ENCODE data around the gene PDIA3. TPM values are rescaled to one million over a fixed set of nuclear protein-coding genes. Genes with fewer than 3 reads are reported as not detected.

The PDIA3 gene
- polyA plus RNA-seq, 3 donors: 101 to 305 (median 195) TPM

DNA sequence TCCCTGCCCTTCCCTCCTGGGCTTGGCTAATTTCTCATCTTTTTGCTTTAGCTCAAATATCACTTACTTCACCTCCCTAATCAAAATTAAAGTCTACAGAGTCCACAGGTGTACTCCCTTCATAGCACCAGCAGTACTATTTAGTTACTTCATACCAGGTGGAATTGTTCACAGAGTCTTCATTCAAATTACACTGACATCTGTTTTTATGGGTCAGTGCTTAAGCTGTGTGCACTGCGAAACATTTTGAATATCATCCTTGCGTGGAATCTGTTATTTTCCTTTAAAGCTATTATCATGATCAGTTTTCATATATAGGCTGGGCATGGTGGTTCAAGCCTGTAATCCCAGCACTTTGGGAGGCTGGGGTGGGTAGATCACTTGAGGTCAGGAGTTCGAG lies 43.2 kb downstream of the PDIA3 start:
- Mint-ChIP-seq H3K36me3 (peaks cover 11 to 13% of the 10 kb centered on the region in 2 donors), H3K4me1 (peaks cover 20% of the 10 kb centered on the region), H3K27ac (no peak overlapping the region), H3K9me3 (peaks cover 0 to 4% (median 0%) of the 10 kb centered on the region in 7 donors), H3K4me3 (no peak overlapping the region), H3K27me3 (ENCODE audit: low read depth in 3 of 3) (peaks cover 0 to 1% (median 0%) of the 10 kb centered on the region in 3 donors)
- intact Hi-C loops (cut with micrococcal nuclease): no loop called here
- H3K27me3 ChIP-seq (ENCODE audit: control insufficient read depth in 2 of 2, insufficient read depth in 2 of 2, low read length in 2 of 2): no peaks in the 10 kb centered on the region
- H3K9ac ChIP-seq (ENCODE audit: insufficient read depth, low read length, poor library complexity, severe bottlenecking): no peak overlapping the region
- H3K4me2 ChIP-seq (replicated peaks; ENCODE audit: extremely low read depth, low read length, poor library complexity, severe bottlenecking): no peak overlapping the region
- no CpG with 5 or more reads among the region's 3 CpGs for WGBS (ENCODE audit: insufficient coverage)
- no peak overlapping the region for H3K27ac ChIP-seq (ENCODE audit: low read depth in 1 of 2, low read length in 2 of 2)
- peaks cover 23% of the 10 kb centered on the region for H3K79me2 ChIP-seq (ENCODE audit: insufficient read depth, low read length)
- H3K36me3 ChIP-seq (replicated peaks in 1 of 2; ENCODE audit: control insufficient read depth in 1 of 2, insufficient read depth in 2 of 2, low read length in 2 of 2): peaks cover 9 to 10% of the 10 kb centered on the region in 2 donors
- DNase-seq: no peak
- peaks cover 18 to 24% of the 10 kb centered on the region in 2 donors for H3K4me1 ChIP-seq (ENCODE audit: control insufficient read depth in 1 of 2, insufficient read depth in 2 of 2, low read length in 2 of 2)
- TF ChIP-seq CTCF (IDR thresholded peaks at IDR 0.05): no peak
- H3K4me3 ChIP-seq (replicated peaks in 1 of 3; ENCODE audit: low read depth in 2 of 3, low read length in 3 of 3): no peak overlapping the region
- peaks cover 17% of the 10 kb centered on the region for H4K20me1 ChIP-seq (ENCODE audit: insufficient read depth, low read length)
- H2AFZ ChIP-seq (ENCODE audit: insufficient read depth, low read depth, low read length, poor library complexity, severe bottlenecking): no peak overlapping the region
- no peaks in the 10 kb centered on the region for H3K9me3 ChIP-seq (replicated peaks in 1 of 2; ENCODE audit: control insufficient read depth in 1 of 2, insufficient read depth in 1 of 2, low read length in 2 of 2)

DNA sequence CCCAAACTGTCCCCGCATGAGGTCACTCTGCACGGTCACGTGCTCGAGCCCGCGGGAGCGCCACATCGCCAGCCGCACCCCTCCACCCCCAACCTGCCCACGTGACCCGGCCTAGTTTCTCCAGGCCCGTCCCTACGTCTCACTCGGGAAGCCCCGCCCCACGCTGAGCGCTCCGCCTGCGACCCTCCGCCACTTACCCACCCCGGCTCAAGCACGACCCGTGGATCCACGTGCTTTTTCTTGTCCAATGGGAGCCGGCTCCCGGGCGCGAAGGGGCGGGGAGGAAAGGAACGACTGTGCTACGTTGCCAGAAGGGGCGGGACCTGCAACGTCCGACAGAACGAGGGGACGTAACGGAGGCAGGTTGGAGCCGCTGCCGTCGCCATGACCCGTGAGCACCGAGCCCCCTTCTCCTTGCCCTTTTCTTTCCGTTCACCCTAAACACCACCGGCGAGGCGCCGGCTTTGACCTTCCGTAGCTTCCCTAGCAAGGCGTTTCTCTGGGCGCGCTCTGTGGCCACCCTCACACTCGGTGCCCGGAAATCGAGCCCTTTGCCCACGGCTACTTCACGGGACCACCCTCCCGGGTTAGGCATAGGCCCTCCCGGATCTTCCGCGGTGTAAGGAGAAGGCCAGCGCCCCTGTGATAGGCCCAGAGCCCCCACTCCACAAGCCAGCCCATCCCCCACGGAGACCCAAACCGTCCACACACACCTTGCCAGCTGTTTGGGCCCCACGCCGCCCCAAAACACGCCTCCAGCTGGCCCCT lies 45.9 kb downstream of the PDIA3 start, which contains the start of gene SERF2:
TSS of gene SERF2 (plus strand) at position 328 of the 768 bp plus-strand sequence. CDS start at position 385, 57 bp downstream.
- no peak for TF ChIP-seq CTCF (IDR thresholded peaks at IDR 0.05)
- peaks cover 21 to 27% of the 10 kb centered on the region in 2 donors for H3K4me1 ChIP-seq (ENCODE audit: control insufficient read depth in 1 of 2, insufficient read depth in 2 of 2, low read length in 2 of 2)
- H3K36me3 Mint-ChIP-seq: peaks cover 36 to 41% of the 10 kb centered on the region in 2 donors
- H3K27me3 Mint-ChIP-seq (ENCODE audit: low read depth in 3 of 3): peaks cover 0 to 1% (median 0%) of the 10 kb centered on the region in 3 donors
- H3K27ac Mint-ChIP-seq: peak within 1 kb of the TSS; percentile 98 to 100 (median 99)
- no peaks in the 10 kb centered on the region for H3K9me3 Mint-ChIP-seq
- no peaks in the 10 kb centered on the region for H3K27me3 ChIP-seq (ENCODE audit: control insufficient read depth in 2 of 2, insufficient read depth in 2 of 2, low read length in 2 of 2)
- H2AFZ ChIP-seq (ENCODE audit: insufficient read depth, low read depth, low read length, poor library complexity, severe bottlenecking): peak within 1 kb of the TSS; percentile 94
- H3K79me2 ChIP-seq (ENCODE audit: insufficient read depth, low read length): peaks cover 40% of the 10 kb centered on the region
- WGBS (ENCODE audit: insufficient coverage): under 1% methylated on average over 58 of the region's 66 CpGs
- peak; percentile 98 to 100 (median 100) for DNase-seq
- H4K20me1 ChIP-seq (ENCODE audit: insufficient read depth, low read length): peaks cover 39% of the 10 kb centered on the region
- intact Hi-C loops (cut with micrococcal nuclease): loop anchor here (5.0 kb wide), 2 partner anchors 35 to 45 kb away; partner anchors contain the start of genes WDR76 (in 2 of the 2) and PDIA3 (in 1 of the 2)
- H3K4me1 Mint-ChIP-seq: peaks cover 35% of the 10 kb centered on the region
- peak within 1 kb of the TSS; percentile 95 for H3K4me2 ChIP-seq (replicated peaks; ENCODE audit: extremely low read depth, low read length, poor library complexity, severe bottlenecking)
- peak within 1 kb of the TSS; percentile 100 for H3K9ac ChIP-seq (ENCODE audit: insufficient read depth, low read length, poor library complexity, severe bottlenecking)
- peak within 1 kb of the TSS; percentile 95 for H3K4me3 Mint-ChIP-seq
- no peaks in the 10 kb centered on the region for H3K9me3 ChIP-seq (replicated peaks in 1 of 2; ENCODE audit: control insufficient read depth in 1 of 2, insufficient read depth in 1 of 2, low read length in 2 of 2)
- H3K36me3 ChIP-seq (replicated peaks in 1 of 2; ENCODE audit: control insufficient read depth in 1 of 2, insufficient read depth in 2 of 2, low read length in 2 of 2): peaks cover 27 to 38% of the 10 kb centered on the region in 2 donors
- H3K27ac ChIP-seq (ENCODE audit: low read depth in 1 of 2, low read length in 2 of 2): peak within 1 kb of the TSS; percentile 98 to 100
- H3K4me3 ChIP-seq (replicated peaks in 1 of 3; ENCODE audit: low read depth in 2 of 3, low read length in 3 of 3): peak within 1 kb of the TSS; percentile 83 to 100 (median 100)
